ENCODE results near the gene KCNH8.
"Not testable (repeated sequence)": the region's sequence is repeated elsewhere in the genome, so short reads cannot be mapped to it uniquely, and the experiment has no call there.

GRCh38 chr3:19229881-19230280 lies 81.6 kb downstream of the KCNH8 start:
- not testable (repeated sequence) for TF ChIP-seq CTCF (conservative IDR thresholded peaks at IDR 0.05 in 1 of 2, IDR thresholded peaks at IDR 0.05 in 1 of 2; ENCODE audit: low read depth in 1 of 2, low read length in 2 of 2); EZH2 (IDR thresholded peaks at IDR 0.05; ENCODE audit: low read length, missing control alignments)

Data from fibroblast of lung (primary cell).